ENCODE measurements around the gene SLC9A9. TPM values are rescaled to one million over a fixed set of nuclear protein-coding genes. Genes with fewer than 3 reads are reported as not detected.

SLC9A9 gene
- total and polyA plus RNA-seq, 2 of the 8 experiments (the other 6 are each of a cell fraction or from before 2014, with no cell fraction given): 0.48 to 1.1 TPM

DNA sequence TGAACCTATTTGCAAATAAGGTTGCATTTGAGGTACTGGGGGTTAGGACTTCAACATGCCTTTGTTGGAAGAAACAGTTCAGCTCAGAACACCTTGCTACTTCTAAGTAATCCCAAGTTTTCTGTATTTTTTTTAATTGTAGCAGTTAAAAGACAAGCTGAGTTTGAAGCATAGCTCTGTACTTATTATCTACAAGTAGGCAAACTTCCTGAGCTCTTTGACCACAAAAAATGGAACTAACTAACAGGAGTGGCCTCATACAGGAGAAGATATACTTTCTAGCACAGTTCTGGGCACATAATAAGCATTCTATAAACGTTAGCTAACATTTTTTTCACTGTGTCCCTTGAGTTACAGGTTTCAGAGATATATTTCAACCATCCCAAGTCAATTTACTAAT, 569.5 kb downstream of the SLC9A9 start:
- Histone ChIP-seq H4K20me1 (replicated peaks in 1 of 2; ENCODE audit: control insufficient read depth in 1 of 2, insufficient read depth in 2 of 2, low read length in 2 of 2) (no peaks in the 10 kb centered on the region), H3K79me1 (ENCODE audit: low read depth, low read length) (no peaks in the 10 kb centered on the region), H3K4me1 (replicated peaks in 1 of 4; ENCODE audit: control insufficient read depth in 3 of 4, insufficient read depth in 4 of 4, low read length in 3 of 4) (no peaks in the 10 kb centered on the region), H2BK15ac (ENCODE audit: low read length) (no peak overlapping the region), H3K4me2 (ENCODE audit: insufficient read depth in 1 of 2, low read depth in 2 of 2, low read length in 2 of 2) (no peak overlapping the region), H3K18ac (ENCODE audit: extremely low read depth, low read length) (no peak overlapping the region), H2AK5ac (ENCODE audit: low read depth, low read length) (no peak overlapping the region), H2BK5ac (ENCODE audit: low read depth, low read length) (no peak overlapping the region), H3K23ac (ENCODE audit: insufficient read length) (no peak overlapping the region), H2BK20ac (ENCODE audit: low read length) (no peak overlapping the region), H2AFZ (ENCODE audit: low read length) (no peak overlapping the region), H2BK120ac (replicated peaks; ENCODE audit: low read depth, low read length) (no peak overlapping the region), H2BK12ac (ENCODE audit: low read depth, low read length) (no peak overlapping the region), H3K9ac (replicated peaks in 1 of 4; ENCODE audit: extremely low read depth in 1 of 4, low read depth in 3 of 4, low read length in 3 of 4) (no peak overlapping the region), H3K4ac (replicated peaks; ENCODE audit: insufficient read length, low read depth, low read length) (no peak overlapping the region), H3K14ac (ENCODE audit: insufficient read length) (no peak overlapping the region), H4K5ac (ENCODE audit: insufficient read length, low read depth, low read length) (no peak overlapping the region), H3K56ac (replicated peaks; ENCODE audit: insufficient read length, low read depth, low read length) (no peak overlapping the region), H3K27ac (ENCODE audit: low read depth, low read length) (no peak overlapping the region), H4K91ac (replicated peaks; ENCODE audit: insufficient read length, low read length) (no peak overlapping the region), H3K9me3 (ENCODE audit: insufficient read depth in 2 of 2, low read depth in 1 of 2, low read length in 1 of 2) (no peaks in the 10 kb centered on the region), H3K23me2 (ENCODE audit: low read depth, low read length) (no peaks in the 10 kb centered on the region), H3K79me2 (ENCODE audit: control insufficient read depth in 1 of 2, insufficient read depth in 2 of 2, low read length in 2 of 2) (no peaks in the 10 kb centered on the region), H3K27me3 (replicated peaks in 1 of 4; ENCODE audit: control insufficient read depth in 3 of 4, extremely low read depth in 1 of 4, insufficient read depth in 3 of 4, low read length in 3 of 4) (no peaks in the 10 kb centered on the region), H3K36me3 (ENCODE audit: control insufficient read depth in 2 of 4, insufficient read depth in 4 of 4, low read length in 3 of 4) (no peaks in the 10 kb centered on the region), H3K4me3 (ENCODE audit: extremely low read depth in 1 of 4, insufficient read depth in 2 of 4, low read depth in 3 of 4, low read length in 4 of 4) (no peak overlapping the region), H4K8ac (ENCODE audit: extremely low read depth, insufficient read depth, low read length) (no peak overlapping the region)
- FAIRE-seq: no peak
- POLR2A ChIA-PET (ENCODE audit: partially characterized antibody): no interaction called here
- WGBS, 2 experiments (ENCODE audit: extremely low coverage in 1 of 2, insufficient coverage in 1 of 2, insufficient read length in 1 of 2, insufficient replicate concordance in 2 of 2, low coverage in 1 of 2, low lambda C conversion rate in 2 of 2, missing lambda C conversion rate in 1 of 2): 83% methylated on average over 1 of the region's 1 CpG; no CpG with 5 or more reads in 1 of the 2 experiments
- CTCF ChIA-PET (ENCODE audit: partially characterized antibody): interaction anchor here (0.9 kb wide), 1 partner anchor 9 kb away, joined by 3 read pairs; no protein-coding TSS in a partner anchor
- DNase-seq (ENCODE audit: low read depth in 1 of 2, low spot score in 2 of 2): no peak
- no peak for TF ChIP-seq SP4 (IDR thresholded peaks at IDR 0.05; ENCODE audit: low read length)
- no peak for TF ChIP-seq RNF2 (IDR thresholded peaks at IDR 0.05; ENCODE audit: borderline replicate concordance, low read depth, low read length, missing control alignments, poor library complexity, severe bottlenecking)
- no peak for TF ChIP-seq EZH2 (IDR thresholded peaks at IDR 0.05; ENCODE audit: low read depth, low read length, severe bottlenecking)
- TF ChIP-seq SIN3A (conservative IDR thresholded peaks at IDR 0.05 in 1 of 2, IDR thresholded peaks at IDR 0.05 in 1 of 2; ENCODE audit: low read depth in 1 of 2, low read length in 2 of 2): no peak
- TF ChIP-seq CHD1 (IDR thresholded peaks at IDR 0.05; ENCODE audit: low read depth, low read length): no peak
- TF ChIP-seq BACH1 (IDR thresholded peaks at IDR 0.05; ENCODE audit: low read length): no peak
- TF ChIP-seq CTBP2 (IDR thresholded peaks at IDR 0.05; ENCODE audit: borderline replicate concordance, insufficient read depth, insufficient read length, low read length): no peak
- TF ChIP-seq FOSL1 (IDR thresholded peaks at IDR 0.05; ENCODE audit: insufficient read depth, low read depth, low read length): no peak
- TF ChIP-seq EP300 (IDR thresholded peaks at IDR 0.05; ENCODE audit: borderline replicate concordance in 1 of 2, low read depth in 2 of 2, low read length in 2 of 2): no peak
- TF ChIP-seq, protein P1, sequence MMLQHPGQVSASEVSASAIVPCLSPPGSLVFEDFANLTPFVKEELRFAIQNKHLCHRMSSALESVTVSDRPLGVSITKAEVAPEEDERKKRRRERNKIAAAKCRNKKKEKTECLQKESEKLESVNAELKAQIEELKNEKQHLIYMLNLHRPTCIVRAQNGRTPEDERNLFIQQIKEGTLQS (IDR thresholded peaks at IDR 0.05; ENCODE audit: insufficient read depth, low read depth, low read length): no peak
- TF ChIP-seq YY1 (IDR thresholded peaks at IDR 0.05; ENCODE audit: low read depth, low read length): no peak
- no peak for TF ChIP-seq HDAC6 (IDR thresholded peaks at IDR 0.05; ENCODE audit: low read depth, low read length)
- no peak for TF ChIP-seq POU5F1 (IDR thresholded peaks at IDR 0.05; ENCODE audit: low read depth, low read length)
